Activated CD4-positive, alpha-beta T cell treated with anti-CD3 and anti-CD28 coated beads for 36 hours (primary cell): ENCODE measurements around the gene YAP1. TPM values are rescaled to one million over a fixed set of nuclear protein-coding genes. Genes with fewer than 3 reads are reported as not detected.
"Not testable (repeated sequence)": the region's sequence is repeated elsewhere in the genome, so short reads cannot be mapped to it uniquely, and the experiment has no call there.

Experiments
- ATAC-seq: fragments of 200-7000 bp; cut with Tn5 transposase; one replicate; pipeline ENCODE4 v1.10.0; 2021; ENCODE audit warnings: mild to moderate bottlenecking, moderate library complexity
- CTCF ChIA-PET: fragments of 350-600 bp; sonication (Branson Sonifier 250); formaldehyde crosslinking; loops from one replicate; lab custom pipeline; 2021; ENCODE audit warnings: antibody characterized with exemption; lab: Charles Lee
- POLR2A ChIA-PET: fragments of 350-600 bp; sonication (Branson Sonifier 250); formaldehyde crosslinking; loops from one replicate; lab custom pipeline; 2021; ENCODE audit warnings: antibody characterized with exemption, inconsistent platforms; lab: Charles Lee
- DNase-seq: peaks from one replicate; pipeline ENCODE4 v3.0.0-alpha.2; 2020
- H3K27ac Mint-ChIP-seq: one replicate; pipeline ENCODE4 v1.8.0; 2021; ENCODE audit warnings: mixed read lengths
- H3K27me3 Mint-ChIP-seq: one replicate; pipeline ENCODE4 v1.8.0; 2021; ENCODE audit warnings: mixed read lengths
- H3K36me3 Mint-ChIP-seq: one replicate; pipeline ENCODE4 v1.8.0; 2021; ENCODE audit warnings: low read depth, mixed read lengths
- H3K4me1 Mint-ChIP-seq: one replicate; pipeline ENCODE4 v1.8.0; 2021; ENCODE audit warnings: mixed read lengths
- H3K4me3 Mint-ChIP-seq: one replicate; pipeline ENCODE4 v1.8.0; 2021; ENCODE audit warnings: mild to moderate bottlenecking, moderate library complexity, mixed read lengths
- H3K9me3 Mint-ChIP-seq: one replicate; pipeline ENCODE4 v1.8.0; 2021; ENCODE audit warnings: low read depth, mixed read lengths
- intact Hi-C, 2 experiments: fragments of 100-400 bp; cut with DNase I in 1 of 2; cut with micrococcal nuclease in 1 of 2; formaldehyde crosslinking; loops; one replicate each; pipeline versions ENCODE4 v1.14.2 to v1.15.1; 2022 to 2024; cut with DNase I, micrococcal nuclease
- total RNA-seq, 2 experiments: library from RNA; stranded (reverse); gene quantifications; one replicate each; pipeline ENCODE4 v1.2.3, GENCODE V29; 2021

Gene YAP1
- total RNA-seq, 2 experiments from 2014 or later: 0.21 to 0.25 TPM

DNA sequence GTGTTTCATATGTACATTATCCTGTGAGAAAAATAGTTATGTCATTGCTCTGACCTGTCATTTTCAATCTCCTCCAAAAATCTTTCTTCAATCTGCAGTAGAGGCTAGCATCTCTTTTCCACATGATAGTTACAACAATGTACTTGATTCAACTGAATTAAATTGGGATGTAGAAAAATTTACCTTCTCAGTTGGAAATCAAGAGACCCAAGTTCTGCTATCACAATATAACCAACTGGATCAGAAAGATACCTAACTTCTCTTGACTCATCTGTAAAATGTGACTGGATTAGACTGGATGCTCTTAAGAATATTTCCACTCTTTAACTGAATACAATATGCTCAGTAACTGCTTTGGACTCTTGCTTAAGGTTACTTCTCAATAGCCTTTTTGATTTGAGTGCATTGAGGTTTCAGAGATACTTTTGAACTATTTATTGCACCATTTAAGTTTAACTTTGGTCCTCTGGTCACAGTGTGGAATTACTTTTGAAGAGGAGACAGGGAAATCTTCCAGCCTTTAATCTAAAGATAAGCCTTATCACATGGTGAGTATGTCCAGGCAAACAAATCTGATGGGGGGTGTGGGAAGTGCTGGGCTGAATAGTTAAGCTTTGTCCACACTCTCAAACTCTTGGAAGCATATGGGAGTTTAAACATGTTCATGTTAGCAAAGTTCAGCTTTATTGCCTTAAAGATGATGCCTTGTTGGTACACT lies 82.3 kb downstream of the YAP1 start:
- ATAC-seq (no peak), DNase-seq (no peak)
- CTCF ChIA-PET: no interaction called here
- intact Hi-C loops: no loop called here
- H3K9me3 Mint-ChIP-seq: no peaks in the 10 kb centered on the region
- H3K27me3 Mint-ChIP-seq: peaks cover 12% of the 10 kb centered on the region
- no peak overlapping the region for H3K27ac Mint-ChIP-seq
- H3K4me1 Mint-ChIP-seq: no peaks in the 10 kb centered on the region
- no peaks in the 10 kb centered on the region for H3K36me3 Mint-ChIP-seq
- POLR2A ChIA-PET: no interaction called here
- H3K4me3 Mint-ChIP-seq: no peak overlapping the region

DNA sequence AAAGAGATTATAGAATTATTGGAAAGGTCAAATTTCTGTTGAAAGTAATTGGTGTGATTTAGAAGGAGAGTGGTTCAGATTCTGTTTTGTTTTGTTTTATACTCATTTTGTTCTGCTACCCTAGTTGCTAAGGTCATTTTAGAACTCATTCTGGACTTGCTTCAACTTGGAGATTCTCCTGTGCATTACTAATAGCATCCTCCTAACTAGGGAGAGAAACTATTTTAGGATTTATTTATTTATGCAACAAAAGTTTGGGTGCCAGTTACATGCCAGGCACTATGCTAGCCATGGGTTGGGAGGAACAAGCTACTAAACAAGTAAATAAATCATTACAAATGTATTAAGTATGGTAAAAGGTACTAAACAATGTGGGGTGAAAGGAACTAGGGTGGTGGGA lies 84.0 kb downstream of the YAP1 start:
- no peak overlapping the region for H3K27ac Mint-ChIP-seq
- POLR2A ChIA-PET: no interaction called here
- CTCF ChIA-PET: interaction anchor here (0.6 to 1.1 kb wide), 2 partner anchors 8 to 365 kb away, joined by 3 read pairs; no protein-coding TSS in a partner anchor

DNA sequence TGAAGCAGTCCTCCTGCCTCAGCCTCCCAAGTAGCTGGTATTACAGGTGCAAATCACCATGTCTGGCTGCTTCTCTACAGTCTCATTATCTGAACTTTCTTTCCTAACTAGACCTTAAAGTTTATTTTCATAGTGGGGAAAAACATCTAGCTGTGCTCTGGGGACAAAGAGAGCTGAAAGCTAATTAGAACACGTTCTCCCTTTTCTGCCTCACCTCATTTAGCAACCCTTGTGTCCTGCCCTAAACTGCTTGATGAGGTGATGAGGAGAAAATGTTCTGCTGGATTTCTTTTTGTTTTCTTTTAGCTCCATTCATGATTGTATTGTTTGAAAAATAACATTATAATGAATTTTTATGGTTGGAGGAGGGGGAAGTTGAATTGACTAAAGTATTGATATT lies 84.7 kb downstream of the YAP1 start:
- DNase-seq (no peak), ATAC-seq (no peak)
- no peaks in the 10 kb centered on the region for H3K36me3 Mint-ChIP-seq
- no peak overlapping the region for H3K4me3 Mint-ChIP-seq
- ChIA-PET CTCF (interaction anchor here (1.1 kb wide), 1 partner anchor 8 kb away, joined by 3 read pairs; no protein-coding TSS in a partner anchor), POLR2A (no interaction called here)
- intact Hi-C loops: no loop called here
- H3K27me3 Mint-ChIP-seq: peaks cover 20% of the 10 kb centered on the region
- no peaks in the 10 kb centered on the region for H3K4me1 Mint-ChIP-seq
- H3K9me3 Mint-ChIP-seq: no peaks in the 10 kb centered on the region
- H3K27ac Mint-ChIP-seq: no peak overlapping the region

More for the DNA sequence above, 84.0 kb downstream of the YAP1 start:
- ATAC-seq: no peak
- H3K36me3 Mint-ChIP-seq: no peaks in the 10 kb centered on the region
- DNase-seq: no peak
- H3K9me3 Mint-ChIP-seq: no peaks in the 10 kb centered on the region
- H3K27me3 Mint-ChIP-seq: peaks cover 20% of the 10 kb centered on the region
- no peaks in the 10 kb centered on the region for H3K4me1 Mint-ChIP-seq
- intact Hi-C loops: no loop called here
- H3K4me3 Mint-ChIP-seq: no peak overlapping the region

DNA sequence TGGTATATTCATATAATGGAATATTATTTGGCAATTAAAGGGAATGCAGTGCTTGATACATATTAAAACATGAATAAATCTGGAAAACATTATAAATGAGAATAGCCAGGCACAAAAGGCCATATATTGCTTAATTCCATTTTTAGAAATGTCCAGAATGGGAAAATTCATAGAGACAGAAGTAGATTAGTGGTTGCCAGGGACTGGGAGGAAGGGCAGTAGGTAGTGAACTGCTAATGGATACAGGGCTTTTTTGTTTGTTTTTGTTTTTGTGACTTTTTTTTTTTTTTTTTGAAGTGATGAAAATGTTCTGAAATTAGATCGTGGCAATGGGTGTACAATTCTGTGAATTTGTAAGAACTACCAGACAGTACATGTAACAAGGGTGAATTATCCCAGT lies 86.1 kb downstream of the YAP1 start:
- no peaks in the 10 kb centered on the region for H3K9me3 Mint-ChIP-seq
- peaks cover 24% of the 10 kb centered on the region for H3K27me3 Mint-ChIP-seq
- CTCF ChIA-PET: no interaction called here
- POLR2A ChIA-PET: no interaction called here
- no peak for ATAC-seq
- H3K27ac Mint-ChIP-seq: no peak overlapping the region
- no peak for DNase-seq
- no peak overlapping the region for H3K4me3 Mint-ChIP-seq
- H3K4me1 Mint-ChIP-seq: no peaks in the 10 kb centered on the region
- intact Hi-C loops: no loop called here
- H3K36me3 Mint-ChIP-seq: no peaks in the 10 kb centered on the region

DNA sequence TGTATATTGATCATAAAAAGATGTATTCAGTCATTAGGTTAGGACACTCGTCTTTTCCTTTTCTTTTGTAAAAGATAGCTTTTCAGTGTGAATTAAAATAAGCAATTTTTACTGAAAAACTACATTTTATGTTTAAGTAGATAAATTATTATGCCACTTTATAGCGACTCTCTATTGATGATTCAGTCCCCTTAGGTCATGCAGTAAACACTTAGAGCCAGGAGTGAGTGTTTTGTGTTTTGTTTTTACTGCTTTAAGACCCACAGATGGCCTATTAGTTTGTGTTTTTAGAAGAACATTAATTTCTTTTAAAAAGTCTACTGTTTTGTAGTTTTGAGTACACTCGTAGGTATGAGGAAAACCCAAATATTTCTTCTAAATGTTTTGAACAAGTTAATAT lies 86.6 kb downstream of the YAP1 start:
- intact Hi-C loops: no loop called here
- no peaks in the 10 kb centered on the region for H3K9me3 Mint-ChIP-seq
- POLR2A ChIA-PET: no interaction called here
- ATAC-seq (no peak), DNase-seq (no peak)
- H3K4me3 Mint-ChIP-seq: no peak overlapping the region
- H3K36me3 Mint-ChIP-seq: no peaks in the 10 kb centered on the region
- CTCF ChIA-PET: interaction anchor here (1.6 kb wide), 1 partner anchor 41 kb away, joined by 5 read pairs; no protein-coding TSS in a partner anchor
- no peak overlapping the region for H3K27ac Mint-ChIP-seq
- H3K4me1 Mint-ChIP-seq: no peaks in the 10 kb centered on the region
- peaks cover 21% of the 10 kb centered on the region for H3K27me3 Mint-ChIP-seq

DNA sequence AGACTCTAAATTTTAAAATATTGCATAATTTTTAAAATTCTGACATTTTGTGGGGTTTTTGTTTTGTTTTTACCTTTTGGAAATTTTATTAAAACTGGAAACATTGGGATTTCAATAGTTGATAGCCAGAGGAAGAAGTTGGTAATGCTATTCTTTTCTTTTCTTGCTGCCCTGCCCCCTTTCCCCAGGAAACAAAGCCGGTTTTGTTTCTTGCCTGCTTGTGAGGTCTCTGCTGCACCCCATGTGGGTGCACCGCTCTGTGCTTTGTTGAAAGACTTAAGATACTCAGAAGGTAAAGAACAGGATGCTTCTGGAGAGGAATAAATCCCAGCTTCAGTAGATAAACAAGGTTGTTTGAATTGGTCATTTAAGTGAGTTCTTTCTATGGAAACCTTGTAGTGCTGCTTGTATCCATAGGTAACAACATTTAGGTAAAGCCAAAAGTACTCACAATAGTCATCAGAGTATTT lies 87.5 kb downstream of the YAP1 start:
- ATAC-seq (no peak), DNase-seq (no peak)
- H3K9me3 Mint-ChIP-seq: no peaks in the 10 kb centered on the region
- H3K27me3 Mint-ChIP-seq: peaks cover 18% of the 10 kb centered on the region
- no peak overlapping the region for H3K4me3 Mint-ChIP-seq
- ChIA-PET POLR2A (no interaction called here), CTCF (interaction anchor here (0.7 to 1.6 kb wide), 2 partner anchors 40 to 150 kb away, joined by 3 to 5 read pairs; partner anchors contain the start of gene CFAP300)
- intact Hi-C loops: no loop called here
- H3K27ac Mint-ChIP-seq: no peak overlapping the region
- H3K4me1 Mint-ChIP-seq: no peaks in the 10 kb centered on the region
- H3K36me3 Mint-ChIP-seq: no peaks in the 10 kb centered on the region

DNA sequence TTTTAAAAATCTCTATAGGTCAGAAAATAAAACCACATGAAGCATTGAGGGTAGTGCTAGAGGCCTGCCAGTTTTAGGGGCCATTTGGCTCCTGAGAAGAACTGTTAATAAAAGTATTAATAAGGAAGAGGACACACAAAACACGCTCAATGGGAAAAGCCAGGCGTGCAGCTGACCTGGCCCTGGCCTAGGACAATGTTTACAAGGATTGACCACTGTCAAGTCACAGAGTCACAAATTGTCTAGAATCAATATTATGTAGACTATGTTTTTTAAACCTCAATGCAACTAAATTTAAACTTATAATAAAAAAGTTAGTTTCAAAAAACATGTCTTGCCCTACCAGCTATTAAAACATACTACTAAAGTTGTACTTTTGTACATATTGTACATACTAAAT lies 89.4 kb downstream of the YAP1 start:
- Mint-ChIP-seq H3K36me3 (no peaks in the 10 kb centered on the region), H3K9me3 (no peaks in the 10 kb centered on the region), H3K27ac (no peak overlapping the region), H3K27me3 (peaks cover 18% of the 10 kb centered on the region), H3K4me1 (no peaks in the 10 kb centered on the region), H3K4me3 (no peak overlapping the region)
- intact Hi-C loops: no loop called here
- CTCF ChIA-PET: interaction anchor here (0.6 kb wide), 1 partner anchor 46 kb away, joined by 4 read pairs; no protein-coding TSS in a partner anchor
- DNase-seq: no peak
- no peak for ATAC-seq
- POLR2A ChIA-PET: interaction anchor here (0.6 kb wide), 1 partner anchor 262 kb away, joined by 4 read pairs; no protein-coding TSS in a partner anchor

DNA sequence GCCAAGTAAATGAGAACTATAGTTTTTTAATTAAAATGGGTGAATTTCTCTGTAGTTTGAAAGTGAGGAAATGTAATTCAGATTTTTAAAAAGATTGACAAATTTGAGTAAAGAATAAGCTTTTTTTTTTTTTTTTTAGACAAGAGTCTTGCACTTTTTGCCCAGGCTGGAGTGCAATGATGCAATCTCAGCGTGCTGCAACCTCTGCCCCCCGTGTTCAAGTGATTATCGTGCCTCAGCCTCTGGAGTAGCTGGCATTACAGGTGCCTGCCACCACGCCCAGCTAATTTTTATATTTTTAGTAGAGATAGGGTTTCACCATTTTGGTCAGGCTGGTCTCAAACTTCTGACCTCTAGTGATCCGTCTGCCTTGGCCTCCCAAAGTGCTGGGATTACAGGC lies 90.1 kb downstream of the YAP1 start:
- H3K9me3 Mint-ChIP-seq, H3K36me3 Mint-ChIP-seq, DNase-seq, H3K27ac Mint-ChIP-seq, ATAC-seq, intact Hi-C loops, H3K4me3 Mint-ChIP-seq, H3K4me1 Mint-ChIP-seq: not testable (repeated sequence)
- peaks cover 18% of the 10 kb centered on the region for H3K27me3 Mint-ChIP-seq
- CTCF ChIA-PET: interaction anchor here (0.6 kb wide), 1 partner anchor 45 kb away, joined by 4 read pairs; no protein-coding TSS in a partner anchor
- POLR2A ChIA-PET: interaction anchor here (0.6 kb wide), 1 partner anchor 262 kb away, joined by 4 read pairs; no protein-coding TSS in a partner anchor

DNA sequence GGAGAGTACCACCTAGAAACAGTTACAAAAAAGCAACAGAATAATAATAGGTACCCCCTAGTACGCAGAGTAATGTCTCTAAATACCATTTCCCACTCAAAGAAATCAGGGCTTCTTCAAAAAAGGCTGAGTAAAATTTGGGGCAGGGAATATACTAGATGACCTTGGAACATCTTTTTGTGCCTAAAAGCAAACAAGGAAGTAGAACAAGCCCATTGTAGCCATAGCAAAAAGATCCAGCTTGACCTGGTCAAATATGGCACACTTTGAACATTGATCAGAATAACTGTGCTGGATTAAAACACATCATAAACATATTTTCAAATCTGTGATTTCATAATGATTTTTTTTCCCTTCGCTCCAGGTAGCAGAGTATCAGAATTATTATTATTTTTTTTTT lies 91.5 kb downstream of the YAP1 start:
- POLR2A ChIA-PET: no interaction called here
- no peaks in the 10 kb centered on the region for H3K4me1 Mint-ChIP-seq
- H3K4me3 Mint-ChIP-seq: no peak overlapping the region
- DNase-seq (no peak), ATAC-seq (no peak)
- H3K36me3 Mint-ChIP-seq: no peaks in the 10 kb centered on the region
- CTCF ChIA-PET: no interaction called here
- peaks cover 17% of the 10 kb centered on the region for H3K27me3 Mint-ChIP-seq
- H3K27ac Mint-ChIP-seq: no peak overlapping the region
- intact Hi-C loops: no loop called here
- H3K9me3 Mint-ChIP-seq: no peaks in the 10 kb centered on the region

DNA sequence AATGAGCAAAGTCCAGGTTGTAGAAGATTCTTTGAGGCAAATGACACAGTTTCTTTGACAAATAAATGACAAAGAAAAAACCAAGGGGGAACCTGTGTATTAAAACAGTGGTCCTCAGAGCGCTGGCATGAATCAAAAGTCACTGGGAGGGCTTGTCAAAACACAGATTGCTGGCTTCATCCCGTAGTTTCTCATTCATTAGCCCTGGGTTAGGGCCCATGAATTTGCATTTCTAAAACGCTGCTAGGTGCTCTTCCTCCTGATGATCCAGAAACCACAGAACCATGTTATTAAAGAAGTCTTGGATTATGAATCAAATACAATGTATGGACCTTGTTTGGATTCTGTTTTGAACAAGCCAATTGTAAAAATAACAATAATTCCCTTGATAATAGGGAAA lies 92.7 kb downstream of the YAP1 start:
- CTCF ChIA-PET: no interaction called here
- intact Hi-C loops: no loop called here

DNA sequence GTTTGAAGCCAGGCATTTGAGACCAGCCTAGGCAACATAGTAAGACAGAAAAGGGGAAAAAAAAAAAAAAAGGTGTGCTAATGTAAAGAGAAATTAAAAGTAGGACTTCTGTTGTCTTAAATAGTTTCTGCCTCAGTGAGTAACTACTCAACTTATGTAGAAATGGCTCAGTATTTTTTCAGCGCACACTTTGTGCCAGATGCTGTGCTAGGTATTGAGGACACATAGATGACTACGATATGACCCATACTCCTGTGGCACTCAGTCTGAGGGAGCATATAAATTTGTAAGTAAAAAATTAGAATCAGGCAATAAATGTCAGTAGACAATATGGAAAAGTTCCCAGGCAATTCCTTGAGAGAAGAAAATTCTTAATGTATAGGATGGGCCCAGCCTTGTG lies 93.9 kb downstream of the YAP1 start:
- intact Hi-C loops: no loop called here
- H3K4me1 Mint-ChIP-seq: no peaks in the 10 kb centered on the region
- no peak overlapping the region for H3K4me3 Mint-ChIP-seq
- no peak overlapping the region for H3K27ac Mint-ChIP-seq
- ATAC-seq (no peak), DNase-seq (no peak)
- ChIA-PET POLR2A (no interaction called here), CTCF (no interaction called here)
- H3K9me3 Mint-ChIP-seq: no peaks in the 10 kb centered on the region
- no peaks in the 10 kb centered on the region for H3K36me3 Mint-ChIP-seq
- H3K27me3 Mint-ChIP-seq: peaks cover 12% of the 10 kb centered on the region

More for the DNA sequence above, 92.7 kb downstream of the YAP1 start:
- ATAC-seq: no peak
- Mint-ChIP-seq H3K4me1 (no peaks in the 10 kb centered on the region), H3K9me3 (no peaks in the 10 kb centered on the region), H3K36me3 (no peaks in the 10 kb centered on the region), H3K27ac (no peak overlapping the region), H3K27me3 (peaks cover 19% of the 10 kb centered on the region), H3K4me3 (no peak overlapping the region)
- POLR2A ChIA-PET: no interaction called here
- DNase-seq: no peak

DNA sequence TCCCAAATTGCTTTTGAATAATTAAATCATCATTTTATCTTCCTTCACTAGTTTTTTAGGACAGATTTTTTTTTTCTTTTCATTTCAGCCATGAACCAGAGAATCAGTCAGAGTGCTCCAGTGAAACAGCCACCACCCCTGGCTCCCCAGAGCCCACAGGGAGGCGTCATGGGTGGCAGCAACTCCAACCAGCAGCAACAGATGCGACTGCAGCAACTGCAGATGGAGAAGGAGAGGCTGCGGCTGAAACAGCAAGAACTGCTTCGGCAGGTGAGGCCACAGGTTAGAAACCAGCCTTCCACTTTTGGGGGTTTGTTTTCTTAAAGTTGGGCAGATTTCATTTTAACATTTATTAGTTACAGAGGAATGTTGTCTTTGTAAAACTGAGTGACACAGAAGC lies 95.6 kb downstream of the YAP1 start:
- Mint-ChIP-seq H3K27me3 (peaks cover 16% of the 10 kb centered on the region), H3K27ac (no peak overlapping the region), H3K9me3 (no peaks in the 10 kb centered on the region), H3K4me1 (no peaks in the 10 kb centered on the region), H3K4me3 (no peak overlapping the region), H3K36me3 (no peaks in the 10 kb centered on the region)
- intact Hi-C loops: no loop called here
- no peak for DNase-seq
- ATAC-seq: no peak
- POLR2A ChIA-PET: no interaction called here
- CTCF ChIA-PET: no interaction called here
